Liver (tissue), 3 donors: ENCODE data around the gene KIF14.

Experiments used
- ATF3 ChIP-seq: IDR thresholded peaks from 2 replicates; pipeline ENCODE4 v1.6.1; 2016; ENCODE audit warnings: antibody characterized with exemption
- CTCF ChIP-seq: fragments of 150-350 bp; IDR thresholded peaks from 2 replicates; pipeline ENCODE4 v1.5.1; 2017; ENCODE audit warnings: improper control_type of control experiment, low read depth, low read length; ENCODE audit not compliant: missing input control
- EGR1 ChIP-seq, 2 donors: IDR thresholded peaks; 2 replicates each; pipeline ENCODE4 v1.6.1; 2016 to 2018; ENCODE audit warnings: antibody characterized with exemption in 2 of 2, low read depth in 2 of 2
- GABPA ChIP-seq, 2 donors: IDR thresholded peaks in 1 of 2; conservative IDR thresholded peaks in 1 of 2; 2 replicates each; pipeline ENCODE4 v1.6.1; 2016; ENCODE audit warnings: antibody characterized with exemption in 2 of 2, mild to moderate bottlenecking in 1 of 2, moderate library complexity in 1 of 2
- RAD21 ChIP-seq, 2 donors: IDR thresholded peaks; 2 replicates each; pipeline ENCODE4 v1.6.1; 2016; ENCODE audit warnings: antibody characterized with exemption in 2 of 2, mild to moderate bottlenecking in 2 of 2
- RXRA ChIP-seq, 2 donors: IDR thresholded peaks; 2 replicates each; pipeline ENCODE4 v1.6.1; 2017 to 2018; ENCODE audit warnings: antibody characterized with exemption in 2 of 2, mild to moderate bottlenecking in 1 of 2
- TAF1 ChIP-seq: conservative IDR thresholded peaks from 2 replicates; pipeline ENCODE4 v1.6.1; 2016; ENCODE audit warnings: antibody characterized with exemption, mild to moderate bottlenecking
- YY1 ChIP-seq: IDR thresholded peaks from 2 replicates; pipeline ENCODE4 v1.6.1; 2016; ENCODE audit warnings: antibody characterized with exemption, mild to moderate bottlenecking
- TF ChIP-seq, protein P1 (sequence below): IDR thresholded peaks from 2 replicates; pipeline ENCODE4 v1.6.1; 2016; ENCODE audit warnings: antibody characterized with exemption
- TF ChIP-seq, protein P2 (sequence below): IDR thresholded peaks from 2 replicates; pipeline ENCODE4 v1.6.1; 2016; ENCODE audit warnings: antibody characterized with exemption, mild to moderate bottlenecking
- donor health status: healthy.
- donor health status: healthy.

DNA sequence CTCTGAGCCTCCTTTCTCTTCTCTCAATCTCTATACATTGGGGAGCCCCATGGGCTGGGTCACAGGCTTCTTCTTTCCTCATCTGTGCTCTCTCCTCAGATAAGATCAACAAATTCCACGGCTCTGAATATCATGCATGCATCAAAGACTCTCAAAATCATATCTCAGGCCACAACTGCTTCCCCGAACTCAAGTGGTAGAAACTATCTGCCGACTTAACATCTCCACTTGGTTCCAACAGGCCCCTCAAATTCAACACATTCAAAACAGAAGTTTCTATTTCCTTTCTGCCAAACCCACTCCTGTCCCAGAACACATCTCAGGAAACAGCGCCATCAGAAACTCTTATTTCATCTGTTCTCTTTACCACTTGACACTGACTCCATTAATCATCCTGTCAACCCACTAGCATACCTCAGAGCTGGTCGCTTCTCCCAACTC is 32.5 kb upstream of the KIF14 start:
- TF ChIP-seq CTCF (no peak), TAF1 (no peak), GABPA (IDR thresholded peaks at IDR 0.05 in 1 of 2, conservative IDR thresholded peaks at IDR 0.05 in 1 of 2) (no peak), YY1 (no peak), RXRA (IDR thresholded peaks at IDR 0.05) (no peak), ATF3 (no peak), EGR1 (IDR thresholded peaks at IDR 0.05; ENCODE audit: low read depth in 2 of 2) (no peak), RAD21 (IDR thresholded peaks at IDR 0.05) (no peak)
- TF ChIP-seq, protein P1, sequence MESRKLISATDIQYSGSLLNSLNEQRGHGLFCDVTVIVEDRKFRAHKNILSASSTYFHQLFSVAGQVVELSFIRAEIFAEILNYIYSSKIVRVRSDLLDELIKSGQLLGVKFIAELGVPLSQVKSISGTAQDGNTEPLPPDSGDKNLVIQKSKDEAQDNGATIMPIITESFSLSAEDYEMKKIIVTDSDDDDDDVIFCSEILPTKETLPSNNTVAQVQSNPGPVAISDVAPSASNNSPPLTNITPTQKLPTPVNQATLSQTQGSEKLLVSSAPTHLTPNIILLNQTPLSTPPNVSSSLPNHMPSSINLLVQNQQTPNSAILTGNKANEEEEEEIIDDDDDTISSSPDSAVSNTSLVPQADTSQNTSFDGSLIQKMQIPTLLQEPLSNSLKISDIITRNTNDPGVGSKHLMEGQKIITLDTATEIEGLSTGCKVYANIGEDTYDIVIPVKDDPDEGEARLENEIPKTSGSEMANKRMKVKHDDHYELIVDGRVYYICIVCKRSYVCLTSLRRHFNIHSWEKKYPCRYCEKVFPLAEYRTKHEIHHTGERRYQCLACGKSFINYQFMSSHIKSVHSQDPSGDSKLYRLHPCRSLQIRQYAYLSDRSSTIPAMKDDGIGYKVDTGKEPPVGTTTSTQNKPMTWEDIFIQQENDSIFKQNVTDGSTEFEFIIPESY, result no peak
- TF ChIP-seq, protein P2, sequence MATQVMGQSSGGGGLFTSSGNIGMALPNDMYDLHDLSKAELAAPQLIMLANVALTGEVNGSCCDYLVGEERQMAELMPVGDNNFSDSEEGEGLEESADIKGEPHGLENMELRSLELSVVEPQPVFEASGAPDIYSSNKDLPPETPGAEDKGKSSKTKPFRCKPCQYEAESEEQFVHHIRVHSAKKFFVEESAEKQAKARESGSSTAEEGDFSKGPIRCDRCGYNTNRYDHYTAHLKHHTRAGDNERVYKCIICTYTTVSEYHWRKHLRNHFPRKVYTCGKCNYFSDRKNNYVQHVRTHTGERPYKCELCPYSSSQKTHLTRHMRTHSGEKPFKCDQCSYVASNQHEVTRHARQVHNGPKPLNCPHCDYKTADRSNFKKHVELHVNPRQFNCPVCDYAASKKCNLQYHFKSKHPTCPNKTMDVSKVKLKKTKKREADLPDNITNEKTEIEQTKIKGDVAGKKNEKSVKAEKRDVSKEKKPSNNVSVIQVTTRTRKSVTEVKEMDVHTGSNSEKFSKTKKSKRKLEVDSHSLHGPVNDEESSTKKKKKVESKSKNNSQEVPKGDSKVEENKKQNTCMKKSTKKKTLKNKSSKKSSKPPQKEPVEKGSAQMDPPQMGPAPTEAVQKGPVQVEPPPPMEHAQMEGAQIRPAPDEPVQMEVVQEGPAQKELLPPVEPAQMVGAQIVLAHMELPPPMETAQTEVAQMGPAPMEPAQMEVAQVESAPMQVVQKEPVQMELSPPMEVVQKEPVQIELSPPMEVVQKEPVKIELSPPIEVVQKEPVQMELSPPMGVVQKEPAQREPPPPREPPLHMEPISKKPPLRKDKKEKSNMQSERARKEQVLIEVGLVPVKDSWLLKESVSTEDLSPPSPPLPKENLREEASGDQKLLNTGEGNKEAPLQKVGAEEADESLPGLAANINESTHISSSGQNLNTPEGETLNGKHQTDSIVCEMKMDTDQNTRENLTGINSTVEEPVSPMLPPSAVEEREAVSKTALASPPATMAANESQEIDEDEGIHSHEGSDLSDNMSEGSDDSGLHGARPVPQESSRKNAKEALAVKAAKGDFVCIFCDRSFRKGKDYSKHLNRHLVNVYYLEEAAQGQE, result no peak
